Measurements from ENCODE around the gene MAGI1.

MAGI1 gene

DNA sequence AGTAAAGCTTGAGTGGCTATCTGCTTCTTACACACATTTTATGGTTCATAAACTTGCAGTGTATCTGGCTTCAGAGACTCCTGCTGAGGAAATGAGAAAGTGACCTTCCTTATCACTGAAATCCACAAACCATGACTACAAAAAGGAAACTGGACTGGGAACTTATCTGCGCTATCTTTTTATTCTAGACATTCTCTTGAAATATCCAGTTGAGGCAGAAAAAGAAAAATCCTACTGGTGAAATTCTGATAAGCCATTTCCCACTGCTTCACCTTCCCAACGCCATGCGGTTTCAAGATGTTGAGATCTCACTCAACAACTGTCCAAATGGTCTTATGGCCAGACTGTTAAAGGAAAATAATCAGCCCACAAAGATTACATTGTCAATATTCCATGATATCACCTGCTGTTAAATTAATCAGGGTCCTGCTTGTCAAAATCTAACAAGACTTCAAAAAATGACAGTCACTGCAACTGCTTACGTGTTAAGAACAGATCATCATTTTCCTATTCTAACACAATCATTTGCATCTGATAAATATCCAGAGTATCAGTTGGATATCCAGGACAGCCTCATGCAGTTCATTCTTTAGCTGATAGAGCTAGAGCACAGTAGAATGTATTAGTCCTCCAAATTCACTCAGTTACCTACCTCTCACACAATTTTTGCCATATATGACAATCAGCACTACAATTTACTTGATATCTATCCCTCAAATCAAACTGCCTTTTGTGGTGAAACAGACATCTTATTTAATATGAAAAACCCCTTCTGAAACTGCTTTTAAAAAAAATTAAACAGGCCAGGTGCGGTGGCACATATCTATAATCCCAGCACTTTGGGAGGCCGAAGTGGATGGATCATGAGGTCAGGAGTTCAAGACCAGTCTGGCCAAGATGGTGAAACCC is 538.1 kb downstream of the MAGI1 start:
- no peak for DNase-seq

- DNase-seq = no peak
Observed at GRCh38 chr3:65497846-65498245, 540.9 kb downstream of the MAGI1 start.

DNA sequence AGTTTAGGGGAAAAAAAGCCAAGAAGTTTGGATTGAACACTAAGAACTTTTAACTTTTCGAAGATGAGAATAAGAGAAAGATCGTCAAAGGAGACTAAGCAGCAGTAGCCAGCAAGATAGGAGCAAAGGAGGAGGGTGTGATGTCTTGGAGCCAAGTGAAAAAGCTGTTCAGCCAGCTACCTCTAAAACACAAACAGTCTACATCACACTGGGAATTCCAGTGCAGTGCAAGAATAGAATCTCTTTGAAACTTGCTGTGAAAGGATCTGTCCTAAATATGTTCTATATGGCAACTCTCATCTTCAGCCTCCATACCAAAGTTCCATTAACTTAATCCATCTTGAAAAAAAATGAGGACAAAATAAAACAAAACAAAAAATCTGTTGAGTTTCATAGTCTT is 541.5 kb downstream of the MAGI1 start:
- no peak for DNase-seq

DNA sequence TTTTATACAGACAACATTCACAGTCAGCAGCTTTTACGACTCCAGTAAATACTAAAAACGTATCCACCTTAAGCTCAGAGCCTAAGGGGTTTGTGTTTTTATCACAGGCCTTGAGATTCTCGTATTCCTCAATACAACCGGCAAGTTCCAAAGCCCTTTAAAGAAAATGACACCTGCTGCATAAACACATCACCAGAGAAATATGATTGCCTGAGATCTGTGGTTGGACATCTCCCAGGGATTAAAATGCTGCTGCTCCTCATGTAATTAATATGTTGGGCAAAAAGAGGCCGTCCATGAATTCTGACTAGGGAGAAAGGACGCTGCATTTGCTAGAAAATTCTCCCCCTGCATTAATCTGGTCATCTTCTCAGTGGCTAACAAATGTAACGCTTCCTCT is 544.8 kb downstream of the MAGI1 start:
- no peak for DNase-seq

GRCh38 chr3:65493371-65493882 is 545.3 kb downstream of the MAGI1 start:
- DNase-seq = no peak

DNA sequence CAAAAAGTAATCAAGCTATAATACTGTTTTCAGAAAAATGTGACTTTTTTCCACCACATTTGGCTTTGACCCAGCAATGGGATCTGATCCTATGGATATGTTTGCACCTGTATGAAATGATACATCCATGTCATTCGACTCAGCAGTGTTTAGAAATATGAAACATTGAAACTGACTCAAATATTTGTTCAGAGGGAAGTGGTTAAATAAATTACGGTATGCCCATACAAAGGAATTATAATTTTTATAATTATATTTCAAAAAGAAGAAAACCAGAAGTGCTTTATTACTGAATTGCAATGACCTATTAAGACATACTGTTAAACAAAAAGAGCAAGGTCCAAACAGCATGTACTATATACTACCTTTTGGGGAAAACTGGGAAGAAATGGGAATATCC is 546.5 kb downstream of the MAGI1 start:
- no peak for DNase-seq

DNA sequence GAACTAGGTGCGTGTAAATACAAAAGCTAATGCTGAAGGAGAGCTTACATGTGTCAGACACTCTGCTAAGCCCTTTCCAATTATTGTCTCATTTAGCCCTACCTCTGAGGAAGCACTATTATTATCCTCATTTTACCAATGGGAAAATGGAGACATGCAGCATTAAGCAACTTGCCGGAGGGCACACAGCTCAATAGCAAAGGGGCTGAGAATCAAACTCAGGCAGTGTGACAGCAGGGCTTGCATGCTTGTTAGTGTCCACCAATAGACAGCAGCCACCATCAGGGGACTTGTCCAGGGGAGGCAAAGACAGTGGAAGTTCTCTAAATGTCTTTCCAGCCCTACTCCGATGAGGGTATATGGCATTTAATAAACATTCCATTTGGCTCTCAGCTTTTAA is 548.6 kb downstream of the MAGI1 start:
- DNase-seq = no peak

- no peak for DNase-seq
Observed at GRCh38 chr3:65489253-65489652, 549.5 kb downstream of the MAGI1 start.

GRCh38 chr3:65485826-65486469 is 552.8 kb downstream of the MAGI1 start:
- no peak for DNase-seq

DNA sequence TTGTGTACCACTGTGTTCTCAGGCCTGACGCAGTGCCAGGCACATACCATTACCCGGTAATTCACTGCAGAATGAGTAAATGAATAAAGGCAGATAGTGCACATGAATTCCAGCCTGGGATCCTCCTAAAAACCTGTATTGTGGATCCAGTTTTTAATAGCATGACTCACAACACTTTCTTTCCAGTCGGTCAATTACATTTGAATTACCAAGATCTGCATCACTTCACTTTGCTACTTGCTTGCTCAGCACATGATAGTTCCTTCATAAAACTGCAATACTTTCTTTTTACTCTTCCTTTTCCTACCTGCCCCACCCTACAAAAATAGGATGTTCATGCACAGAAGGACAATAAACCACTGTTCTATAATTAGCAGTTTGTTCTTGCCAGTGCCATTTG is 553.8 kb downstream of the MAGI1 start:
- no peak for DNase-seq

DNA sequence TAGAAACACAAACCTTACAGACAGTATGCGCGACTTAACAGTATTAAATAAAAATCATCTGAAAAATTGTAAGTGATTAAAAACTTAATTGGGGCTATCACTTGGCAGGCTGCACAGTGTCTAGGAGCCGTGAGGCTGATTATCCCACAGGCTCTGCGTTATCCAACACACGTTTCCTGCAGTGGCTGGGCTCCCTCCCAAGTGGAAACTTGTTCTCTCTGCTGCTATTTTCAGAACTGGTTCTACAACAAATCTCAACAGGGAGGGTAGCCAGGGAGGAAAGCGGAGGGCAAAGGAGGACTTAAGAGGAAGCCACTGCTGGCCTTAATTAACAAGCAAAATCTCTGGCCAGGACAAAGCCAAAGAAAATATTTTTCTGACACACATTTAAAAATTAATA is 555.2 kb downstream of the MAGI1 start:
- DNase-seq = no peak

DNA sequence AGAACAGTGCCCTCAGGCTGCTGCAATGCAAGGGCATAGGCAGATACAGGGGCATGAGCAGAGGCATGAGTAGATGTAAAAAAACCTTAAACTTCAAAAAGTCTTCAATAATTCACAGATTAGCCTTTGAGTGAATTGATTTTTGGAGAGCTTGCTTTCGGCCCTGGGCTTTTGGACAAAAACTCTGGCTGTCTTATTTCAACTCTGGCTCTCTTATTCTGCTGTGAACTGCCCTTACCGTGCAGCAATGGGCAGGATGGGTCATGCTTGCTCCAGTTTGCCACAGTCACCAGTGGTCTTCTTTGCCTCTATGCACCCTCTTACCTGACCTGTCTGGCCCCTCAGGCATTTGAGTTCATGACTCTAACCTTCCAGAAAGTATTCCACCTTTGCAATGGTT is 555.7 kb downstream of the MAGI1 start:
- DNase-seq = no peak

DNA sequence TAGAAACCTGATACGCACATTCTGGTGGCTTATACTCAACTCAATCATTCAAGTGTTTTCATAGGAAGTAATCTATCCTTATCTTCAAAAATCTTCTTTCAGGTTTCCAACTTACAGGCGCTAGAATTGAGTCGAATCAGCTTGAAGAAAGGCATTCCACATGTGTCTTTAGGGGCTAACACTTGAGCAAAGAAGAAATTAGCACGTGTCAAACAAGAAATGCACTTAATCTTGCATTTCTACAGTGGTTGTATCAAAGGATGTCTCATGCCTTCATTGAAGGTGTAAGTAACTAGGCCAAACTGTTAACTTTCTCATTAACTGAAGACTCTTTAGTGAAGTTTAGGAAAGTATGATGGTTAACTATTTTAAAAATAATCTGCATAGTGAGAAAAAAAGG is 557.6 kb downstream of the MAGI1 start:
- no peak for DNase-seq

DNA sequence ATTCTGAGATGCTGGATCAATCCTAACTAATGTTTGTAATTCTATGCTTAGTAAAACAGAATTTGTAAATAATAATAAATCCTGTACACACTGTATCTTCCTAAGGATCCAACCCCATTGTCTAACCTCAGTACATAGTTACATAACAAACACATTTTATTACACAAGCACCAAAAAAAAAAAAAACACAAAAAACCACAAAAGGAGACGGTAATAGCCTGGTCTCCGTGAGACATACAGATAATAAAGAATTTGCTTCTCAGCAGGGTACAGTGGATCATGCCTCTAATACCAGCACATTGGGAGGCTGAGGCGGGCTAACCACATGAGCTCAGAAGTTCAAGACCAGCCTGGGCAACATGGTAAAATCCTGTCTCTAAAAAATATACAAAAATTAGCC is 558.7 kb downstream of the MAGI1 start:
- no peak for DNase-seq

- DNase-seq = no peak
Observed at GRCh38 chr3:65478551-65479500, 559.9 kb downstream of the MAGI1 start.

DNA sequence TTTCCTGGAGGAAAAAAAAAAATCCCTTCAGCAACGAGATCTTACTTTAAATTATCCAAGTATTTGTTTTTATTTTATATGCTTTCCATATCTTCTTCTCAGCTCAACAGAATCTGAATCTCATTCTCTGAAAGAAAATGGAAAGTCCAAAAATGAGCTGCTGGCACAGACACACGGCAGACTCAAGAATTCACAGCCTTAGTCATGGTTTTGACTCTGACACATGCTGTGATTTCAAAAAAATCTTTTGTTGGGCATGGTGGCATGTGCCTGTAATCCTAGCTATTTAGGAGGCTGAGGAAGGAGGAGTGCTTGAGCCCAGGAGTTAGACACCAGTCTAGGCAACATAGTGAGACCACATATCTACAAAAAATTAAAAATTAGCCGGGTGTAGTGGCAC is 565.0 kb downstream of the MAGI1 start:
- DNase-seq = no peak

- DNase-seq = no peak
Observed at GRCh38 chr3:65472501-65472900, 566.2 kb downstream of the MAGI1 start.

DNA sequence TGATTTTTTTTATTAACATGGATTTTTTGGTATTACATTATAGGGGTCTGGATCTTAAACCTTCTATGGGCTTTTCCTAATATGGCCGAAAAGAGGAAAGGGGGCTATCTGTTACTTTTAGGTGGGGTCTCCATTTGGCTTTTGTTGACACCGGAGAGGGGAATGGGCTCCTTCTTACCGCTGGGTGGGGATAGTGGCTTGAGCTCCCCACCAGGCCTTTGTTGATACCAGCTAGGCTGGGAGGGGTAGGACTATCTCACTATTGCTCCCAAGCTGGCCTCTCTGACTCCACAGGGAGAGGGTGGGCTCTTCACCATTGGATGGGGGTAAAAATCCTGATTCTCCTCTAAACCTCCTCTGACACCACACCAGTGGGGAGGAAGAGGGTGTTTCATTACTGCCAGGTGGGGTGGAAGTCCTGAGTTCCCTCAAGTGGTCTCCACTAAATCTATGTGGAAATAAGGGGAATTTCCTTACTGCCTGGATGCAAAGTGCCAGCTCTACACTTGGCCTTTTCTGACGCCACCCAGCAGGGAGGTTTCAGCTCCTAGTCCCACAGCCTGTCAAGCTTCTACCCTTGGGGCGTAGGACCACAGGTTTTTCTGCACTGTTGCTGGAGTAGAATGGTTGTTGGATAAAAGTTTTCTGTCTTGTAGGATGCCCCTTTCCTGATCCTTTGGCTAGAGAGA is 572.3 kb downstream of the MAGI1 start:
- no peak for DNase-seq

DNA sequence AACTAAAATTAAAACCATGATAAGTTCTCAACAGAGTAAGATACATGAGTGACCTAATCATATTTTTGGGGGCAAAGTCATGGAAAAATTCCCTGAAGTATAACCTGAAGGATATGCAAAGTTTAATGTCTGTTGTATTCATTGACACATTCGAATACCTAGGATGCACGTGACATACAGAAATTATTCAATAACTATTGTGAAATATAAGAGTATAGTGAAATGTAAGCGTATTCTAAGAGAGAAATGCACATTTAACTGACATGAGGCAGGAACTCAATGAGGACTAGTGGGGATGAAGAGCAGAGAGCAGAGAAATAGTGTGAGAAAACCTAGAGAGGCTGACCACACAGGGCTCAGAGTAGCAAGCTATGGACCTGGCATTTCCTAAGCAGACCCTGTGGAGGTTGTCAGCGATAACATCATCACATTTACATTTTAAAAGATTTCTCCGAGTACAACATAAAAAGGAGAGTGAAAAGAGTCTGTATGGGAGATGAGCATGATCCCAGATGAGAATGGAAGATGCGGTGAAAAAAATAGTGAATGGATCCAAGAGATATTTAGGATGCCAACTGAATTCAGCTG is 588.8 kb downstream of the MAGI1 start:
- DNase-seq = no peak

DNA sequence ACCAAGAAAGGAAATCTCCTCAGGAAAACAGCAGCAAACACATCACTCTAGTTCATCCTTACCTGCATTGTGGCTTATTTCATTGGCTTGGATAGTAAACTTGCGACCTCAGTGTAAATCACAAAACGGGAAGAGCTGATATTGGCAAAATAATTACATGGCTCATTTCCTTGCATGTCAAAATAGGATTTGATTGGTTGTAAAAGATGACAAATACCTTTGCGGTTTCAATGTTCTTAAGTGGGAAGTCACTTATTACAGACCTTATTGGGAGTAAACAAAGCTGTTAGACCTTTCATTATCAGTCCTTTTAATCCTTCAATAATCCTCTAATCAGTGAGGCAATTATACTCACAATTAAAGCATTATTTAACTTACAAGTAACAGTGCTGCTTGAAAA is 590.6 kb downstream of the MAGI1 start:
- DNase-seq = no peak

- DNase-seq = no peak
Observed at GRCh38 chr3:65445573-65446169, 593.0 kb downstream of the MAGI1 start.

- no peak for DNase-seq
Observed at GRCh38 chr3:65444447-65444815, 594.3 kb downstream of the MAGI1 start.

Data from stimulated activated CD4-positive, alpha-beta T cell treated with anti-CD3 and anti-CD28 coated beads, Interleukin-4, amount 100 ng/mL, for 1 hour (primary cell).